H9 (cell line): ENCODE data around the gene RABGAP1L. TPM values are rescaled to one million over a fixed set of nuclear protein-coding genes. Genes with fewer than 3 reads are reported as not detected.
A peak's percentile ranks its signal among the peaks of the same experiment; 100 is the strongest.

ENCODE experiments used
- DNase-seq: peaks from one replicate; pipeline ENCODE4 v3.0.0-alpha.2; 2017
- H2AFZ ChIP-seq: one replicate; pipeline ENCODE4 v1.6.1; 2013; ENCODE audit warnings: mild to moderate bottlenecking, low read length, control low read depth, moderate library complexity
- H2AK5ac ChIP-seq: 2 replicates; pipeline ENCODE4 v1.6.1; 2013; ENCODE audit warnings: low read length, control low read depth, mixed read lengths; ENCODE audit not compliant: insufficient read length
- H2BK120ac ChIP-seq: one replicate; pipeline ENCODE4 v1.6.1; 2013; ENCODE audit warnings: low read depth, mild to moderate bottlenecking, low read length, control low read depth, inconsistent platforms; ENCODE audit not compliant: poor library complexity, severe bottlenecking
- H2BK12ac ChIP-seq: 2 replicates; pipeline ENCODE4 v1.6.1; 2013; ENCODE audit warnings: low read length, control low read depth, mixed read lengths, low read depth; ENCODE audit not compliant: insufficient read length
- H2BK15ac ChIP-seq: 2 replicates; pipeline ENCODE4 v1.6.1; 2013; ENCODE audit warnings: low read depth, low read length, control low read depth
- H2BK20ac ChIP-seq: one replicate; pipeline ENCODE4 v1.6.1; 2013; ENCODE audit warnings: low read depth, mild to moderate bottlenecking, low read length, control low read depth, inconsistent platforms; ENCODE audit not compliant: poor library complexity, severe bottlenecking
- H2BK5ac ChIP-seq: 2 replicates; pipeline ENCODE4 v1.6.1; 2013; ENCODE audit warnings: low read length, control low read depth, mixed read lengths; ENCODE audit not compliant: insufficient read length
- H3K14ac ChIP-seq: 2 replicates; pipeline ENCODE4 v1.6.1; 2013; ENCODE audit warnings: low read length, control low read depth; ENCODE audit not compliant: insufficient read depth
- H3K18ac ChIP-seq: 2 replicates; pipeline ENCODE4 v1.6.1; 2013; ENCODE audit warnings: low read depth, mild to moderate bottlenecking, mixed read lengths, low read length, control low read depth; ENCODE audit not compliant: insufficient read length
- H3K23ac ChIP-seq: 2 replicates; pipeline ENCODE4 v1.6.1; 2013; ENCODE audit warnings: low read length, control low read depth, mixed read lengths, low read depth; ENCODE audit not compliant: insufficient read length
- H3K23me2 ChIP-seq: 2 replicates; pipeline ENCODE4 v1.6.1; 2013; ENCODE audit warnings: low read depth, mild to moderate bottlenecking, mixed read lengths, low read length, control low read depth; ENCODE audit not compliant: insufficient read length, poor library complexity, severe bottlenecking
- H3K27ac ChIP-seq: 2 replicates; pipeline ENCODE4 v1.5.1; 2013; ENCODE audit warnings: low read length, control low read depth, mixed read lengths, low read depth; ENCODE audit not compliant: insufficient read length
- H3K27me3 ChIP-seq: 2 replicates; pipeline ENCODE4 v1.6.1; 2013; ENCODE audit warnings: low read length, control low read depth, inconsistent platforms; ENCODE audit not compliant: insufficient read depth
- H3K4ac ChIP-seq: 2 replicates; pipeline ENCODE4 v1.6.1; 2013; ENCODE audit warnings: low read depth, mild to moderate bottlenecking, control low read depth, inconsistent platforms, low read length, moderate library complexity
- H3K4me1 ChIP-seq: 2 replicates; pipeline ENCODE4 v1.6.1; 2013; ENCODE audit warnings: low read length, control low read depth, inconsistent platforms; ENCODE audit not compliant: insufficient read depth
- H3K4me2 ChIP-seq: 2 replicates; pipeline ENCODE4 v1.6.1; 2013; ENCODE audit warnings: low read length, control low read depth, mixed read lengths; ENCODE audit not compliant: insufficient read length, insufficient read depth
- H3K56ac ChIP-seq: 2 replicates; pipeline ENCODE4 v1.6.1; 2013; ENCODE audit warnings: low read depth, mild to moderate bottlenecking, mixed read lengths, low read length, control low read depth; ENCODE audit not compliant: insufficient read length
- H3K79me1 ChIP-seq: 2 replicates; pipeline ENCODE4 v1.6.1; 2013; ENCODE audit warnings: low read depth, mild to moderate bottlenecking, moderate library complexity, low read length, control low read depth, inconsistent platforms; ENCODE audit not compliant: insufficient read depth, poor library complexity, severe bottlenecking
- H3K79me2 ChIP-seq: 2 replicates; pipeline ENCODE4 v1.6.1; 2013; ENCODE audit warnings: low read length, control low read depth, inconsistent platforms; ENCODE audit not compliant: insufficient read depth
- H3K9ac ChIP-seq: 2 replicates; pipeline ENCODE4 v1.6.1; 2013; ENCODE audit warnings: low read length, control low read depth, mixed read lengths; ENCODE audit not compliant: insufficient read length; ENCODE audit errors: extremely low read depth
- H3K9me3 ChIP-seq: one replicate; pipeline ENCODE4 v1.6.1; 2013; ENCODE audit warnings: low read depth, low read length, inconsistent platforms; ENCODE audit not compliant: control insufficient read depth
- H3T11ph ChIP-seq: one replicate; pipeline ENCODE4 v1.6.1; 2013; ENCODE audit warnings: mild to moderate bottlenecking, low read length, control low read depth, inconsistent platforms
- H4K20me1 ChIP-seq: one replicate; pipeline ENCODE4 v1.6.1; 2013; ENCODE audit not compliant: control insufficient read depth, insufficient read length, insufficient read depth
- H4K5ac ChIP-seq: 2 replicates; pipeline ENCODE4 v1.6.1; 2013; ENCODE audit warnings: low read depth, mild to moderate bottlenecking, mixed read lengths, low read length, control low read depth; ENCODE audit not compliant: insufficient read length
- H4K8ac ChIP-seq: replicated peaks from 2 replicates; pipeline ENCODE4 v1.6.1; 2013; ENCODE audit warnings: low read length, control low read depth, mixed read lengths, low read depth; ENCODE audit not compliant: insufficient read length
- H4K91ac ChIP-seq: 2 replicates; pipeline ENCODE4 v1.6.1; 2013; ENCODE audit warnings: low read depth, mild to moderate bottlenecking, moderate library complexity, mixed read lengths, low read length, control low read depth; ENCODE audit not compliant: insufficient read length
- H3K27ac Mint-ChIP-seq, 3 experiments: 2 replicates in 2 of 3; 3 replicates in 1 of 3; pipeline ENCODE4 v1.8.0; 2020 to 2021; ENCODE audit warnings: mixed read lengths in 3 of 3, mild to moderate bottlenecking in 1 of 3, moderate library complexity in 1 of 3
- H3K27me3 Mint-ChIP-seq: 2 replicates; pipeline ENCODE4 v1.8.0; 2021; ENCODE audit warnings: low read depth, mild to moderate bottlenecking, moderate library complexity, mixed read lengths
- H3K36me3 Mint-ChIP-seq, 3 experiments: 2 replicates in 2 of 3; 3 replicates in 1 of 3; pipeline ENCODE4 v1.8.0; 2020 to 2021; ENCODE audit warnings: low read depth in 3 of 3, mixed read lengths in 3 of 3; ENCODE audit not compliant: insufficient read depth in 1 of 3
- H3K4me1 Mint-ChIP-seq, 2 experiments: 2 replicates each; pipeline ENCODE4 v1.8.0; 2020; ENCODE audit warnings: mixed read lengths in 2 of 2
- H3K4me3 Mint-ChIP-seq, 2 experiments: 2 replicates in 1 of 2; 3 replicates in 1 of 2; pipeline ENCODE4 v1.8.0; 2020 to 2021; ENCODE audit warnings: mild to moderate bottlenecking in 2 of 2, mixed read lengths in 2 of 2, moderate library complexity in 1 of 2
- H3K9me3 Mint-ChIP-seq, 2 experiments: 2 replicates in 1 of 2; 3 replicates in 1 of 2; pipeline ENCODE4 v1.8.0; 2020; ENCODE audit warnings: mild to moderate bottlenecking in 2 of 2, mixed read lengths in 2 of 2, moderate library complexity in 1 of 2
- CTCF ChIP-seq: fragments of 200-600 bp; sonication (generic); conservative IDR thresholded peaks from 3 replicates; pipeline ENCODE4 v1.8.0; 2021; ENCODE audit warnings: antibody characterized with exemption, mild to moderate bottlenecking
- whole genome bisulfite sequencing: extraction: QIAGEN DNeasy Blood & Tissue Kit; methylation state at CpG from one replicate; pipeline ENCODE4 v1.1.7; 2013; ENCODE audit warnings: missing lambda C conversion rate, low lambda C conversion rate, mixed read lengths; ENCODE audit not compliant: insufficient read length; ENCODE audit errors: extremely low coverage; 5-methylcytosine and 5-hydroxymethylcytosine counted together
- total RNA-seq: library from RNA; stranded (reverse); gene quantifications from 2 replicates; pipeline ENCODE4 v1.2.1, GENCODE V29; 2021

Gene RABGAP1L
- total RNA-seq, 1 experiment from 2014 or later, result 147 TPM

GRCh38 chr1:174974711-174975119, 815.4 kb downstream of the RABGAP1L start:
- no peak overlapping the region for H2BK5ac ChIP-seq
- Mint-ChIP-seq H3K9me3 (no peaks in the 10 kb centered on the region), H3K36me3 (peaks cover 35 to 87% (median 84%) of the 10 kb centered on the region in 3 experiments; a peak in 6 of 7 replicates), H3K4me3 (no peak overlapping the region), H3K4me1 (no peaks in the 10 kb centered on the region), H3K27me3 (no peaks in the 10 kb centered on the region), H3K27ac (peak overlapping the region in 2 of 3 experiments; percentile 42 to 47; a peak in 4 of 7 replicates)
- H3K79me1 ChIP-seq, result no peaks in the 10 kb centered on the region
- no peak overlapping the region for H3T11ph ChIP-seq
- H2BK20ac ChIP-seq, result no peak overlapping the region
- H3K23me2 ChIP-seq, result no peaks in the 10 kb centered on the region
- WGBS, result no CpG with 5 or more reads among the region's 2 CpGs
- no peak overlapping the region for H2BK15ac ChIP-seq
- no peak overlapping the region for H2BK120ac ChIP-seq
- no peak overlapping the region for H4K5ac ChIP-seq
- H3K79me2 ChIP-seq, result no peaks in the 10 kb centered on the region
- H2AK5ac ChIP-seq, result no peak overlapping the region
- no peaks in the 10 kb centered on the region for H4K20me1 ChIP-seq
- no peak overlapping the region for H3K23ac ChIP-seq
- H3K9ac ChIP-seq, result no peak overlapping the region
- H4K8ac ChIP-seq, result no peak overlapping the region
- H2AFZ ChIP-seq, result no peak overlapping the region
- H3K27ac ChIP-seq, result no peak overlapping the region
- H4K91ac ChIP-seq, result no peak overlapping the region
- H3K14ac ChIP-seq, result no peak overlapping the region
- no peaks in the 10 kb centered on the region for H3K27me3 ChIP-seq
- H3K4me2 ChIP-seq, result no peak overlapping the region
- no peak overlapping the region for H3K56ac ChIP-seq
- no peak overlapping the region for H3K18ac ChIP-seq
- DNase-seq, result no peak
- H3K9me3 ChIP-seq, result no peaks in the 10 kb centered on the region
- no peaks in the 10 kb centered on the region for H3K4me1 ChIP-seq
- H3K4ac ChIP-seq, result no peak overlapping the region
- TF ChIP-seq CTCF, result no peak
- H2BK12ac ChIP-seq, result no peak overlapping the region
